ENCODE measurements around the gene PCNX2.

PCNX2 gene

GRCh38 chr1:232984577-232985425, 310.7 kb downstream of the PCNX2 start:
- DNase-seq (ENCODE audit: low spot score) = no peak

DNA sequence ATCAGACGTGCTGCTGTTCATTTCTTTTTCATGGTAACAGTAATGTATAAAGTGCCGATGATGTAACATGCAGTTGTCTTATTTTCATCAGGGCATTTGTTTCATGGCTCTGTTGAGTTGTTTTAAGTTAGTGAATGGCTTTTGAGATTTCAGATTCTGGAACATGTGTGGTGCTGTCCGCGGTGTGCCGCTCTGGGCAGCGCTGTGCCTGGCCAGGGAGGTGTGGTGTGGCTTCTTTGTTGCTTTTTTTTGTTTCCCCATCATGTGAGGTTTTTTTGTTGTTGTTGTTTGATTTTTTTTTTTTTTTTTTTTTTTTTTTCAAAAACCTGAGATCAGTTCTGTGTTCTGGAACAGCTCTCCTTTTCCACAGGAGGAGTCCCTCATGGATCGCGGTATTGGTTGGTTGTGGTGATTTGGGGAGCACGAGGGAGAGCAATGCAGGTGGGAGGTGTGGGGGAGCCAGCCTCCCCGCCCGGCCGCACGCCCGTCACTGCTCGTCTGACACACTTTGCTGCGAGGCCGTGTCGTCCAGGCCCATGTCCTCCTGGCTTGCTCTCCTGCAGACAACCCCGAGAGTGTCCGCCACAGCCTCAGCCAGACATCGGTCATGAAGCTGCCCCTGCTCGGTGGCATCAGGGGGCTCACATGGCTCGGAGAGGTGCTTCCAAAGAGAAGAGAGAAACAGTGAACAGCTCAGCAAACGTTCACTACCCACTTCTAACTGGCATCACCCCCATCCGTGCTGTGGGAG, 311.5 kb downstream of the PCNX2 start:
- no peak for DNase-seq (ENCODE audit: low spot score)

DNA sequence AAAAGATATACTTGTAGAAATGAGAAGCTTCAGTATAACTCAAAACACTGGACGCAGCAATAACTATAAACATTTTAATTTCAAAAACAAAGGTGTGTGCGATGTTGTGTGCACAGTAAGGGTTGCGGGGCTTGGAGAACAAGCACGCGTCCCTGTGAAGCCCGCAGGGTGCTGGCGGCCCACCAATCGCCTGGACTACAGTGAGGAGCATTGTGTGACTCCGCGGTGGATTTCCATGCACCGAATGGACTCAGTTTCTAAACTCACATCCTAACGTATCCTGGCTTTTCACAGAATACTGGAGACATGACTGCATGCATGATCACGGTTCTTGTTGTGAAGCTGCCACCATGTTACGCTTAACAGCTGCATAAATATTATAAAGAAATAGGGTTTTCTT, 312.1 kb downstream of the PCNX2 start:
- no peak for DNase-seq (ENCODE audit: low spot score)

DNA sequence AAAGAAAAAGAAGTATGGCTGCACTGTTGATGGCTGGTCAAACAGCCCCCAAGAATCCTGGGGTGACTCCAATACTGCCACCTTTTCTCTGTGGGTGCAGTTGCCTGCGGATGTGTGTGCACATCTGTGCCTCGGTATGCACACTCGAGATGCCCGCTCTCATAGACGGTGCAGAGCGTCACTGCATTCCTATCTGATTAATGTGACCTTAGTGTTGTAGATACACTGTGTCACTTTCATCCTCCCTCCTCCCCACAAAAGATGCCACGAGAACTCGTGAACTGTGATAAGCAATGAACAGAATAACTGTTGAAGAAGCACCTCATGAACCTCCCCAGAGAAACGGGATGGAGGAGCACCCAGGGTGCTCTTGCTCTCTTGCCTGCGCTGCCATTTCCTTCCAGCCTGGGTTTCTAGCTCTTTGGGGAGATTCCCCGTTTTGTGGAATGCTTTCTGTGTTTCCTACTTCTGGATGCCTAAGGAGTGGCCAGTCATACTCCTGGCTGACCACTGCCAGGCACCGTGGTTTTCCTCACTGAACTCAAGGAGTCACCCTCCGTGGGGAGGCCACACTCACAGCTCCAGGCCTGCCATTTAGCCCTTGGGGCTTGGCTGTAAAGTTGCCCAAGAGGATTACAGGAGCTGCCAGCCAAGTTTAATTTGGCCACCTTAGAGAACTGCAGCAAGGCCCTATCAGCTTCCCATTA, 313.1 kb downstream of the PCNX2 start:
- no peak for DNase-seq (ENCODE audit: low spot score)

- no peak for DNase-seq (ENCODE audit: low spot score)
Measured at GRCh38 chr1:232980986-232981560, 314.5 kb downstream of the PCNX2 start.

DNA sequence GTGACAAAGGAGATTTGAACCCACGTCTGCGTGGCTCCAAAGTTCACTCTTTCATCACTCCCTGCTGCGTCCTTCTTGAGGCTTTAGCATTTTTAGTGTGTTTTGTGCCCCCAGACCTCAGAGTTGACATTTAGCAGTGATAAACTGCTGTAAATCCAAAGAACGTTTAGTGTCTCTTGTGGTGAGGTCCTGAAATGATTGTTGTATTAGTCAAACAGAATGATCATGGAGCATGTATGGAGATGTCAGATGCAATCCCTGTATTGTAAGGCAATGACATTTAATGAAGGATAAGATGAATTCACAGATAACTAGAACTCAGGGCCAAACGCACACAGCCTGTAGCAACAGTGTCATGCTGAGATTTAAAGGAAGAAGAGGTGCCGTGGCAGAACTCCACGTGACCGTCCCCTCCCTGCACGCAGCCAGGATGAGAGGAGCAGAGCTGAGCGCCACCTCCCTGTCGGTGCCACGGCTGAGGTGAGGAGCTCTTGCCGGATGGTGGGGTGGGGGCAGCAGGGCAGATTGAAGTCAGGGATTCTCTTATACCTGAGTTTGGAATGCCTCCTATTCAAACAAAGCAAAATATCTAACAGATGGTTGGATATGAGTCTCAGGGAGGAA, 315.1 kb downstream of the PCNX2 start:
- DNase-seq (ENCODE audit: low spot score) = no peak

DNA sequence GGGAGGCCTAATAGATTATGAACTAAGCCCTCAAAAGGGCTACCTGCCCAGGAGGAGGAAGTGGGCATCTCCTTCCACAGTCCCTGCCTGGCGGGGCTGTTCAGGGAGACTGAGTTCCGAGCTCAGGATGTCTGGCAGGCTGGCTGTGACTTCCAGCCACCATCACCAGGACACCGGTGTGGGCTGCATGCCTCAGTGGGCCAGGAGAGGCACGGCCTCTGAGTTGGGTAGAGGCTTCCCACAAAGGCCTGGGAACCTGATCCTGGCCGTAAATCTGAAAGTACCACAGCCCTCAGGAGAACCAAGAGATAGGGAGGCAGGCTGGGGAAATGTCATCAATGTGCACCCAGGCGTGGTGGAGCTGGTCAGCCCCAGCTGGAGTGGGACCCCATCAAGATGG, 316.0 kb downstream of the PCNX2 start:
- no peak for DNase-seq (ENCODE audit: low spot score)

GRCh38 chr1:232978815-232979214, 316.7 kb downstream of the PCNX2 start:
- no peak for DNase-seq (ENCODE audit: low spot score)

- DNase-seq (ENCODE audit: low spot score) = no peak
Measured at GRCh38 chr1:232978091-232978634, 317.4 kb downstream of the PCNX2 start.

DNA sequence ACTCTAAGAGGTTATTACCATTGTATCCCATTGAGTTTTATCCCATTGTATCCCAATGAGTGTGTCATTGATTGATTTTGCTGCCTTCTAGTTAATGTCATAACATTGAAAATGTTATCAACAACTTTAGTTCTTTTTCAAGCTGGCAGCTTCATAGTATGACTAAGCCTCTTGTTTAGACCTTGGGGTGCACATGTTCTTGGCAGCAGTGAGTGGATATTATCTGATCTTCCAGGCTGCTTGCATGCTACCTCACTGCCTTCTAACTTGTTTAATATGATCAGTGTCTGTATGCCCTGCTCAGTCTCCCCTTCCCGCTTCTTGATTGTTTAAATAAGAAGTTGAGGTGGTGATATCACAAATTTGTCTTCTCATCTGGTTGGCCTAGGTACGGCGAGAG, 320.6 kb downstream of the PCNX2 start:
- DNase-seq (ENCODE audit: low spot score) = no peak

- no peak for DNase-seq (ENCODE audit: low spot score)
Measured at GRCh38 chr1:232973652-232974611, 321.6 kb downstream of the PCNX2 start.

GRCh38 chr1:232970508-232970907, 325.0 kb downstream of the PCNX2 start:
- no peak for DNase-seq (ENCODE audit: low spot score)

- DNase-seq (ENCODE audit: low spot score) = no peak
Measured at GRCh38 chr1:232969799-232970198, 325.7 kb downstream of the PCNX2 start.

DNA sequence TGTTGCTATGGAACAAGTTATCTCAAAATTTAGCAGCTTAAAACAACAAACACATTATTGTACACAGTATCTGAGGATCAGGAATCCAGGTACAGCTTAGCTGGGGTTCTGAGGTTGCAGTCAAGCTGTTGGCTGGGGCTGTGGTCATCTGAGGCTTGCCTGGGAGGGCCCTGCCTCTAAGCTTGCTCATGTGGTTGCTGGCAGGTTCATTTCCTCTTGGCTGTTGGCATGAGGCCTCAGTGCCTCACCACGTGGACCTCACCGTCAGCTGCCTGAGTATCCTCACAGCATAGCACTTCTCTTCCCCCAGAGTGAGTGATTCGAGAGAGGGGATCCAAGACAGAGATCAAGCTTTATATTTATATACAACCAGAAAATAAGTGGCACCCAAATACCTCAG, 326.6 kb downstream of the PCNX2 start:
- DNase-seq (ENCODE audit: low spot score) = no peak

- no peak for DNase-seq (ENCODE audit: low spot score)
Measured at GRCh38 chr1:232968391-232968790, 327.1 kb downstream of the PCNX2 start.

GRCh38 chr1:232966663-232967062, 328.9 kb downstream of the PCNX2 start:
- no peak for DNase-seq (ENCODE audit: low spot score)

GRCh38 chr1:232965912-232966217, 329.7 kb downstream of the PCNX2 start:
- DNase-seq (ENCODE audit: low spot score) = no peak

DNA sequence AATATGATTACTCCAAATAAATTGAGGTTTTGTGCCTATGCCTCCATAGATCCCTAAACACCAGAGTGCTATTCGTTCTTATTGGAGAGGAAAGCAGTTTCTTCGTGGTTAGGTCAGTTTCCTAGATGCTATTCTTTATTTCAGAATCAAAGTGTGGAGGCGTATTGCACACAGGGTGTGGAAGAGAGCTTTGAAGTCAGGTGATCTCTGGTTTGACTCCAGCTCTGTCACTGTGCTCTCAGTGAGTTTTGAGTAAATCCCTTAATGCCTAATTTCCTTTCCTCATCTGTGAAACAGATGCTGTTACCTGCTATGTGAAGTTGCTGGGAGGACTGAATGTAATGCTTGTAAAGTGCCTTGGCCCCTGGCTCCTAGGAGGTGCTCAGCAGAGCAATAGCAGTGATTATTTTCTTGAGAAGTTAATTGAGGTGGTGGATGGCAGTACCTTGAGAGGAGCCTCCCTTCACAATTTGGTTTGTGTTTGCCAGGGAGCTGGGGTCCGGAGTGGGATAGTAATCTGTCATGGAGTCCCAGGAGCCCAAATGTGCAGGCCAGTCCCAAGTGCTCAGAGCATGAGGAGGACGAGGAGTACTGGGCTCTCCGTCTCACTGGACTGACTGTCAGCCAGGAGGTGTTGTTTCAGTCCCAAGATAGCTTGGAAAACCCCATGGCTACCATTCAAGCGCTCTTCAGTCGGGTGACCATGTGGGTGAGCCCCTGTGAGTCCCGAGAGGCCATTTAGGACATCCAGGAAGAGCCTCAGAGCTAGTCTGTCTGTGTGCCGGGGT, 330.2 kb downstream of the PCNX2 start:
- DNase-seq (ENCODE audit: low spot score) = no peak

DNA sequence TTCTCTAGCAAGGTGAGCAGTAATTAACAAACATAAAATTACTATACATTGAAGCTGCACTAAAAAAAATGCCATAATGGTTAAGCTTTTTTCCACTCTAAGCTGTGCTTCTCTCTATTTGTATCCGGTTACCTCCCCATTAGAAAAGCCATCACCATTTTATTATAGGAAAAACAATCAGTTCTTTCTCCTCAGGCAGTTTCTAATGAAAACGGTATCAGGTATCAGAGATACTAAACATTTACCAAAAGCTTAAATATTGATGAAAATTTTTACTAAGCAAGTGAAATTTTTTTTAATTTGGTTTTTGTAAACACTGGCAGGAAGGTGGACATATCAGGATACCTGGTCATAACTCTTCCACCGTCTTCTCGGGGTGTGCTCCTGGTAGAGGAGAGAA, 330.9 kb downstream of the PCNX2 start:
- DNase-seq (ENCODE audit: low spot score) = no peak
